Adipose tissue (tissue), 3 donors: ENCODE measurements around the gene KBTBD2. TPM values are rescaled to one million over a fixed set of nuclear protein-coding genes. Genes with fewer than 3 reads are reported as not detected.
"Not testable (repeated sequence)": the region's sequence is repeated elsewhere in the genome, so short reads cannot be mapped to it uniquely, and the experiment has no call there.

ENCODE experiments used
- H3K27ac ChIP-seq: one replicate; pipeline ENCODE4 v1.5.1; 2013; ENCODE audit warnings: low read depth, low read length
- WGBS, 3 donors: extraction: QIAGEN DNeasy Blood & Tissue Kit; methylation state at CpG; one replicate each; pipeline ENCODE4 v1.1.7; 2013; 5-methylcytosine and 5-hydroxymethylcytosine counted together
- polyA plus RNA-seq, 3 donors: library from polyadenylated mRNA; stranded (reverse); fragments of 200-250 nt; gene quantifications; one replicate each; pipeline ENCODE4 v1.2.3, GENCODE V29; 2013
- donor health status: healthy with polysubstance abuse.
- donor health status: Bipolar disorder and iron deficiency.
- donor health status: healthy.

The KBTBD2 gene
- polyA plus RNA-seq = 10 to 100 TPM in 2 of 3 donors, 1 to 10 TPM in 1; 6.8 to 26.9 (median 24.4) TPM

DNA sequence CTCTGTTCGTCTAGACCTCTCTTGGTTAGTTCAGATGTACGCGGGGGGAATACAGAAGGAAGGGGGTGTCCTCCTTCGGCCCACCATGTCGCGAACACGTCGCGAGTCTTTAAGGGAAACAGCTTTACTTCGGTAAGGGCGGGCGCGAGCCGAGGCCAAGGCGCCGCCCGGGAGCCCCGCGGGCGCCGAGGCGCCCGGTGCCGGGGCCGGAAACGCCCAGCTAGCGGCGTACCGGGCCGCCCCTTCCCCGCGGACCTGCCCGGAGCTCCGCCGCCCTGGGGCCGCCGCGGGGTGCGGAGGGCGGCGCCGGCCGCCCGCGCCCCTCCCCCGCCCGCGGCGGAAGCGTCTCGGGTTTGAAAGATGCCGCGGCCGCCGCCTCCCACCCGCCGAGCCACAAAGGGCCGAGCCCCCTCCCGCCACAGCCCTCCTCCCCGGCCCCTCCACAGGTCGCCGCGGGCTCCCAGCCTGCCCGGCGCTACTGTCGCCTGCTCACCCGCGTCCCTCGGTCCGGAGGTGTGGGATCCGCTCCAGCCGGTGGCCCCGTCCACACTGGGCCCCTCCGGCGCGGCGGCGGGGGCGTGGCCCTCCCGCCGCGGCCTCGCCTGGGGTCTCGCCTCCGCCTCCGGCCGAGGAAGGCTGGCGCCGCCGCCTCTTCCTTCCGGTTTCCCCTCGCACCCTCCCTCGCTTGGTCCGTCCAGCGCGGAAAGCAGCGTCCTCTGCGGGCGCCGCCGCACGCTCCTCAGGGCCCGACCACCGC, at the start of gene KBTBD2:
Gene KBTBD2, minus strand, starts transcription at position 718 of the 757 bp plus-strand sequence. CDS start 12,156 bp downstream, outside the sequence.
- peak within 1 kb of the TSS; percentile 95 for H3K27ac ChIP-seq
- WGBS, 3 donors = 0 to 1% (median 0%) methylated on average over 67 to 104 of the region's 104 CpGs

DNA sequence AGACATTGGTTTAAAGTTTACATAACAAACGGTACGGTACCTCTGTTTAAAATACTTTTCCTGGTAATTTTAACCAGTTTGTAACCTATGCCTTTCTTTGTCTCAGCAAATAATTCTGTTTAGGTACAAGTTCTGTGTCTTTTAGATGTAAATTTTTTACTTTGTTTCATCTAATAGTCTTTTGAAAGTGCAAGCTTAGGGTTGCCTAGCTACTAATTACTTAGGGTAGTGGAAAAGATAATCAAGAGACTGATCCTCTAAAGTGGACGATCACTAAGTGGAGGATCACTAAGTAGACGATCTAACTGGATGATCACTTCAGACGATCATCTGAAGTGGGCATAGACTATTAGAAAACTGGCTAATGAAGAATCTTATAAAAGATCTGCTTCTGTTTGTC, 49.6 kb upstream of the KBTBD2 start:
- 33 to 45% (median 43%) methylated on average over 5 of the region's 5 CpGs for WGBS, 3 donors
- H3K27ac ChIP-seq = no peak overlapping the region

DNA sequence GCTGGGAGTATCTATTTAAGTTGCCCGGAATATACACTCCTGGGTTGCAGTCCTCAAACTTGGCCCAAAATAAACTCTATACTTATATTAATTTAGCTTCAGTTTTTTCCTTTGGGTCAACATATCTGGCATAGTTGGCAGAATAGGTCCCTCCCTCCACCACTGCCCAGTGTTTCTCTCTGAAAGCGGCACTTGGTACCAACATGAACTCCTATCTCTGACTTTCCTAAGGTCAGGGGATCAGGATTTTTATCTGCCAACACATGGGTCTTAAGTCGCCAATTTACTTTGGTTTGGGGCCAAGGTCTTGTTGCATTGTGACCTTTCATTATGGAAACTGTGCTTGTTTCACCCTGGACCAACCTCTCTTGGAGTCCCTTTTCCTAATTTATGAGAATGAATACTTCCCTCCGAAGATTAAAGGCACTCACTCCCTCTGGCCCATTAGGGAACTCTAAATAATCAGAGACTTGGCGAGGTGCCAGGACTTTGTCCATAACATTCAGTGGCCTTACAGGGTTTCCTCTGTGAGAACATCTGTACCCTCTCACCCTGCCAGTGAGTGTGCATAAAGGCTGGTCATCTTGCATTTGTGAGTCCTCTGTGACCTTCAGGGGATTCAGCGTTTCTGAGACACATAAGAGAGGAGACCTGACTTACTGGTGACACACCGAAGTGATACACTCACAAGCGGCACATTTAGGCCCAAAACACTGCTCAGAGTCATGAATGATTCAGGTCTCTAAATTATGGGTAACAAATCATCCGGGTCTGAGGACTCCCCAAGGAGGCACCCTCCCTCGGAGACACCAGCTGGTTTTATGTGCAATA, 46.0 kb upstream of the KBTBD2 start:
- WGBS, 3 donors = 53 to 57% (median 55%) methylated on average over 10 of the region's 10 CpGs
- no peak overlapping the region for H3K27ac ChIP-seq

DNA sequence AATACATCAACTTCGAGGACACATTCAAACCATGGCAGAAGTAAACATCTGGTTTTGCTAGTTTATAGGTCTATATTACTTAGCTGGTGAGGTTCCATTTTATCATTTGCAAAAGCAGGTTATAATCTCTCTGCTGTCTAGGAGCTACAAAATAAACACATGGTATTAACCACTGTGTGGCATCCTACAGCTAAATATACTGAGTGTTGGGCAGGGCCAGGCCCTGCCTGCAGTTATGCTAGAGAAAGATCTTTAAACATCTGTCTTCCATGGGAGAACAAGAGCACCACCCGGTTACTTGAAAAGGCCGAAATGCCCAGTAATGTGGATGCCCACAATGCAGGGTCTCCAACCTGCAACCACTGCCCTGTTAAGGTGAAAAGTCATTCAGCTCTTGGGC, 45.1 kb upstream of the KBTBD2 start:
- no peak overlapping the region for H3K27ac ChIP-seq
- WGBS, 3 donors = 82 to 90% (median 85%) methylated on average over 3 of the region's 3 CpGs

DNA sequence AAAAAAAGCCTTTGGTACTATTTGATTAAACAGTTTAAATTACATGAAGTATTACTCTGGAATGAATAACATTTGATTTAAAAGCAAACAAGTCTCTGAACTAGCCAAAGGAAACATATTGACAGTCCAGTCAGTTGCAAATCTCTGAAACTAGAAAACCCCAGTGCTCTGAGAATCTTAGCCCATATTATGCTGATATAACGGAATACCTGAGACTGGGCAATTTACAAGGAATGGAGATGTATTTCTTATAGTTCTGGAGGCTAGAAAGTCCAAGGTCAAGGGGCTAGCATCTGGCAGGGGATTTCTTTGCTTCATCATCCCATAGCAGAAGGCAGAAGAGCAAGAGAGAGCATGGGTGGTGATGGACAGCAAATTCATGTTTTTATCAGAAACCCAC, 44.0 kb upstream of the KBTBD2 start:
- 84 to 94% (median 85%) methylated on average over 1 of the region's 1 CpG for WGBS, 3 donors

DNA sequence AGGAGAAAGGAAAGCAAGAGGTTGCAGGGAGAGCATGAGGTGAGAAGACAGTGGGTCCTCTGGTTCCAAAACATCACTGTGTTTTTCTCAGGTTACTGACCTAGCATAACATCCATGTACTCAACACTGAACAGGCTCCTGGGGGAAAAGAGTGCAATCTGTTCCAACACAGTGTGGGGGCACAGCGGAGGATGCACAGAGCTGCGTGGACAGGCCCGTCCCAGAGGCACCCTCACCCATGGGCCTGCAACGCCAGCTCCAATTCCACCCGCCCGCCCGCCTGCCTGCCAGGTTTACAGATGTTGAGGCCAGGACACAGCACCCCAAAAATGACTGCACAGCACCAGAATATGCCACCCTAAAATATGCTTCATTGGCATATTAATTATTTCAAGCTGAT, 38.8 kb upstream of the KBTBD2 start:
- 87 to 93% (median 90%) methylated on average over 7 of the region's 7 CpGs for WGBS, 3 donors
- no peak overlapping the region for H3K27ac ChIP-seq

More for the DNA sequence above, 44.0 kb upstream of the KBTBD2 start:
- no peak overlapping the region for H3K27ac ChIP-seq

DNA sequence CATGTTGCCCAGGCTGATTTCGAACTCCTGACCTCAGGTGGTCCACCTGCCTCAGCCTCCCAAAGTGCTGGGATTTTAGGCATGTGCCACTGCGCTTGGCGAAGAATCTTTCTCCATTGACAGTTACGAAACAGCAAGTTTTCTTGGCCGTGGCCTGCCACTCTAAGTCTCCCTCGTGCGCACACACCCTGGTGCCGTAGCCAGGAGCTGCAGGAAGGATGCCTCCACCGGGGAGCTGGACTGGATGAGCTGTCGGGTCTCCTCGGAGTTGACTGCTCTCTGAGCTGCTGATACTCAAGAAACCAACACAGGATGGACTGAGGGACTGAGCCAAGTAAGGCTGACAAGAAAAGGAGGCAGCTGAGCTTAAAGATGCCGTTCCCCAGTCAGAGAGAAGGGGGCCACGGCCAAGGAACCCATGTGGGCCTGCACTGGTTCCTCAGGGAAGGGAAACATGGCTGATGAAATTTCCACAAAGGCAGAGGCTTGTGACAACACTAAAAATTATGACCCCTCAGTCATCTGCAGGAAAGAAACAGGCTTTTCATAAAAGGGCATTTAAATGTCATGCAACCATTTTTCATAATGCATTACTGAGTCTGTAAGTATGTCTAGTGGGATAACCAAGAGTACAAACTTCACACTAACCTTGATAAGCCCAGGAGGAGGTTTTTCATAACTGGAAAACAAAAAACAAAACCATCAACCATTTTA, 38.0 kb upstream of the KBTBD2 start:
- H3K27ac ChIP-seq = no peak overlapping the region
- 72 to 93% (median 82%) methylated on average over 13 of the region's 13 CpGs for WGBS, 3 donors

DNA sequence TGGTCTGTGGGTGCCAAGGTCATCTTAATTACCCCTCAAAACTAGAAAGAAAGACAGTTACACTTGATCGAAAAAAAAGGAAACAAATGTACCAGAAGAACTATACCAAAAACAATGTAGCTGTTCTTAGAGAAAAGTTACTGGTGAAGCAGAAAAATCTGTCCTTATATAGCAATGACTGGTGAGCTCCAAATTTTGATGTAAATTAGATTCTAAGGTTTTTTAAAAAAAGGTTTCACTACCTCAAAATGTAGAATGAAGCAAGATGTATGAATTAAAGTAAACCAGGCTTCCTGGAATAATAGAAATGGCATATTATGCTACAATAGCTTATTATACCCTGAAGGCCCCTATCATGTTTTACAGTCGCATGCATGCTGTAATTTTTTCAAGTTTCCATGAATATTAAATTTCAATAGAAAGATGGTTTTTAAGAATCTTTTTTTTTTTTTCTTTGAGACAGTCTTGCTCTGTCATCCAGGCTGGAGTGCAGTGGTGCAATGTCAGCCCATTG, 37.3 kb upstream of the KBTBD2 start:
- WGBS, 3 donors = 88 to 93% (median 91%) methylated on average over 2 of the region's 2 CpGs
- no peak overlapping the region for H3K27ac ChIP-seq

DNA sequence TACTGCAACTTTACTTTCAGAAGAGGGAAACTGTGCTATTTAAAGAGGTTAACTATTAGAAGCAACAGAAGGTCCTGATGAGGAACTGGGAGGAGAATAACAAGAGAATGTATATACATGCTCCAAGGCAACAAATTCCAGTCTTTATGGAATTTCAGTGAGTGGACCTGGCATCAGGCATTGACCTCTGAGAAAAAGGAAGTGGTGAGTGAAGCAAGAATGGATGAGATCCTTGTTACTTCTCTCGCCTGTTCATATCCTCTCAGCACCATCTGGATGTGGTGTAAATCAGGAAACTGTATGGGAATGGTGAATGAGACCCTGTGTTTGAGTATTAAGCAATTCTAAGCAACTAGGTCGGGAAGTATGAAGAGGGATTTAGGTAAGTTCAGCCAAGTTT, 30.3 kb upstream of the KBTBD2 start:
- WGBS, 3 donors = 54 to 82% (median 63%) methylated on average over 2 of the region's 2 CpGs
- no peak overlapping the region for H3K27ac ChIP-seq

DNA sequence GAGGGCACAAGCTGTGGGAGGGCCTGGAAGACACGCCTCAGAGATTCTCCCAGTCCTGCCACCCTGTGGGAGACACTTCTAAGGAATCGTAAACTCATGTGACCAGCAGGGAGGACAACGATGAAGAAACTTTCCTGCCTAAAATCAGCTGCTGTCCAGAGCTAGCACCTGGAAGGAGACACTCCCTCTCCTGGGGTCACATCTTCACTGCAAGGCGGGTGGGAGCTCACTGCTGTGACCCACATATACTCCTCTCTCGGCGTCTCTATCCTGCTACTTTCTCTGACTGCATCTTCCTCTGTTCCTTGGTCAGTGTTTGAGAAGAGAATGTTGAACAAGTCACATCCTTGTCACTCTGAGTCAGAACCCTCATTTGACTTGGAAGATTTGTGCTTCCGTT, 25.4 kb upstream of the KBTBD2 start:
- not testable (repeated sequence) for H3K27ac ChIP-seq
- WGBS, 3 donors = 89 to 94% (median 91%) methylated on average over 5 to 6 of the region's 7 CpGs

DNA sequence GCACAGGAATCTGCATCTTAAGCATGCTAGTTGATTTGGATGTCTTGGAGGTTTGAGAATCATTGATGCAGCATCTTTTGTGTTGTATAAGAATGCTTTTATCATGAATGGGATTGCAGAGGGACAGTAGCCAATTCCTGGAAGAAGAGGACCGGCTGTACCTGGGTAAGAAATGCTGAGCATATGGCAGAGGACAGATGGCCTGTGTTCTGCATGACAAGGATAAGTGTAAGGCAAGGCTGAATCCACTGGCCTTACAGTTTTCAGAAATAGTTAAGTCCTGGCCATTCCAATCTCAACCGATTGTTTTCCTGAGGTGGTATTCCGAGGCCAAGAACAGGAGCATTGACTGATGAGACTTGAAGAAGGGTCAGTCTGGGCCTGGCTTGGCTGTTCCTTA, 24.4 kb upstream of the KBTBD2 start:
- no peak overlapping the region for H3K27ac ChIP-seq
- 82 to 94% (median 84%) methylated on average over 3 of the region's 3 CpGs for WGBS, 3 donors

DNA sequence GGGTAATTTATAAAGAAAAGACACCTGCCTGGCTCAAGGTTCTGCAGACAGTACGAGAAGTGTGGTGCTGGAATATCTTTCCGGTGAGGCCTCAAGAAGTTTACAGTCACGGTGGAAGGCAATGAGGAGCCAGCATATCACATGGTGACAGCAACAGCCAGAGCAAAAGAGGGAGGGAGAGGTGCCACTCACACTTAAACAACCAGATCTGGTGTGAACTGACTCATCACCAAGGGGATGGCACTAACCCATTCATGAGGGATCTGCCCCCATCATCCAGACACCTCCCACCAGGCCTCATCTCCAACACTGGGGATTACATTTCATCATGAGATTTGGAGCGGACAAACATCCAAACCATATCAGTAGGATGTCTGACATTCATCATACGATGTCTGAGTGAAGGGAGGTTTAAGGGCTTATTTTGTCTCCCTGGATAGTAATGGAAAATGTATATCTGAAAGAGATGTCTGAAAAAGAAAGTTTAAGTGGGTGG, 23.5 kb upstream of the KBTBD2 start:
- H3K27ac ChIP-seq = no peak overlapping the region
- WGBS, 3 donors = 93 to 99% (median 93%) methylated on average over 5 of the region's 5 CpGs

DNA sequence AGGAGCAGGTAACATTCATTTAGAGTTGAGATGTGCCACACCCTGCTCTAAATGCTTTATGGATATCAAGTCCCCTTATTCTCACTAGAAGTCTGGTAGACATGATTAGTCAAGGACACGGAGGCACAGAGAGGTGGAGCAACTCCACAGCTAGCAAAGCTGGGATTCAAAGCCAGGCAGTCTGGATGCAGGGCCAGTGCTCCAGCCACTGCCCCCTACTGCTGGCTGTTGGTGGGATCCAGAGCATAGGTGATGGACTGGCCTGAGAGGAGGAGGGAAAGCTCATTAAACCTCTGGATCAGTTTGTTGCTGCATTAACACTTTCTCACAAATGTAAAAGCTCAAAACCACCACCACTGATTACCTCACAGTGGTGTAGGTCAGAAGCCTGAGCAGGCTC, 22.6 kb upstream of the KBTBD2 start:
- WGBS, 3 donors = 67 to 94% (median 74%) methylated on average over 1 of the region's 1 CpG
- H3K27ac ChIP-seq = no peak overlapping the region

DNA sequence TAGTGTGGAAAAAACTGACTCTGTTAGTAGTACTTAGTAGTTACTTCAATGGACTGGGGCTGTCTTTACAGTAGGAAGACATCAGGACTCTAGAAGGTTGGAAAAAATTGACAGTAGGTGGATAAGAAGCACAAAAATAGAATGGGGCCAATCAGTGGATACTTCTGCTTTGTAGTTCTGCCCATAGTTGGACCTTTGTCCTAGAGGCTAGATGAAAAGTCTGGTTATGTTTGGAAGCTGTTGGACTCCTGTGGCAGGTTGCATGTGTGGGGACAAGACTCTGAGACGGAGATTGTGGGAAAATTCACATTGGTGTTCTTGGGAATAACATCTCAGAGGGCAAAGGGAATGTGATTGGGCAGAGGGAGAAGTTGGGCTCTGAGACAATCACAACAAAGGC, 18.6 kb upstream of the KBTBD2 start:
- WGBS, 3 donors = 59 to 90% (median 79%) methylated on average over 1 of the region's 1 CpG
- no peak overlapping the region for H3K27ac ChIP-seq

DNA sequence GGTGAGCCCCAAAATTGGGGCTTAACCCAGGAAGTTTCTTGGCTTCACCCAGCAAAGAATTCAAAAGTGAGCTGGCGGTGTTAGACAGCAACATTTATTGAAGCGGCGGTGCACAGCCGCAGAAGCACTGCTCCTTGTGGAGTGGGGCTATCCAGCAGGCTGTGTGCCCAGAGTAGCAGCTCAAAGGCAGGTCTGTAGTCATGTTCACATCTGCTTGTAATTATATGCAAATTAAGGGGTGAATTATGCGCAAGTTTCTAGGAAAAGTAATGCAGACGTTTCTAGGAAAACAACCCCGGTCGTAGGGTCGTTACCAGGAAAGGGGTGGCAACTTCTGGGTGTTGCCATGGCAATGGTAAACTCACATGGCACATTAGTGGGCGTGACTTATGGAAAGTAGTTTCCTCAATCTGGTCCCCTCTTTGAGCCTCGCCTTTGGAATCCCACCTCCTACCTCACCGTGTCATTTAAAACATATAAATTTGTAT, 13.7 kb upstream of the KBTBD2 start:
- H3K27ac ChIP-seq = no peak overlapping the region

DNA sequence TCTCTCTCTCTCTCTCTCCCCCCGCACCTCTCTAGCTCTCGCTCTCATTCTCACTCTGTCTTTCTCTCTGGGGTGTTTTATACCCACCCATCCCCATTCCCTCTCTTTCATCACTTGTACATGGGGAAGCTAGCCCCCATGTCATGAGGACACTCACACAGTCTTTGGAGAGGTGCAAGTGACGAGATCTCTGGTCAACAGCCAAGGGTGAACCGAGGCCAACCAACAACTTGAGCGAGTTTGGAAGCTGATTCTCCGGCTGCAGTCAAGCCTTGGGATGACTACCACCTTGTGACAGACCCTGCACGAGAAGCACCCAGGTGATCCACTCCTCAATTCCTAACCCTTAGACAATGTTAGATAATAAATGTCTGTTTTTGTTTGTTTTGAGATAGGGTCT, 10.1 kb upstream of the KBTBD2 start:
- WGBS, 3 donors = 85 to 93% (median 91%) methylated on average over 7 of the region's 7 CpGs
- H3K27ac ChIP-seq = no peak overlapping the region

More for the DNA sequence above, 13.7 kb upstream of the KBTBD2 start:
- WGBS, 3 donors = 9 to 14% (median 11%) methylated on average over 12 of the region's 12 CpGs

DNA sequence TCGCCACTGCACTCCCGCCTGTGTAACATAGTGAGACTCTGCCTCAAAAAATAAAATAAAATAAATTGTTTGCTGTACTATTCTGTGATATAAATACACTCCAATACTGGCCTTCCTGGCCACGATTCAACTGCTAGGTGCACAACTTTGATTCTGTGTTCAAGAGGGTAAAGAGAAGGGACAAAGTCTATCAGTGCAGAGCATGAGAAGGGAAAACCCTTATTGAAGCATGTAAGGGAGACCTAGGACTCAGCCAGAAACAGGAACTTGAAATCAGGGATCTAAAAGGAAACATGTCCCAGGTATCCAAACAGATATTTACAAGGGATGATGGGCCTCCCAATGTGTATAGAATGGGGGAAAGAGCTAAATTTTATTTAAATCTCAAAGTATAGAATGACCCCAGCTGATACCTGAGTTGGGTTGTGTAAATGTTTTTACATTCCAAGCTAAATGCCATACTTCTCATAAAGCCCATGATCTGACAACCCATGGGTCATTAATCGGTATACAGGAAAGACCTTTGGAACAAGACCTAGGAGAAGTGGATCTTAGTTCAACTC, 9.0 kb upstream of the KBTBD2 start:
- WGBS, 3 donors = 84 to 92% (median 91%) methylated on average over 4 of the region's 4 CpGs

DNA sequence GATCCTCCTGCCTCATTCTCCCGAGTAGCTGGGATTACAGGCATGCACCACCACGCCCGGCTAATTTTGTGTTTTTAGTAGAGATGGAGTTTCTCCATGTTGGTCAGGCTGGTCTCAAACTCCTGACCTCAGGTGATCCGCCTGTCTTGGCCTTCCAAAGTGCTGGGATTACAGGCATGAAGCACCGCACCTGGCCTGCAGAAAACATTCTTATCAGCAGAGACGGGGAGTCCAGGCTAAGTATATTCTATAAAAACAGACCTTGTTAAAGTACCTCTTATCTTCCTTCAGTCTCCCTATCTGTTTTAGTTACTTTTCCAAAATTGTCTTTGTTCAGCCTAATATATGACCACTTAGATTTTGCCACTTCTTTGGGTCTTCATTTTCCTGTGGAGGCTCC, 5.8 kb upstream of the KBTBD2 start:
- not testable (repeated sequence) for H3K27ac ChIP-seq
- 77 to 93% (median 89%) methylated on average over 6 of the region's 6 CpGs for WGBS, 3 donors

More for the DNA sequence above, 9.0 kb upstream of the KBTBD2 start:
- H3K27ac ChIP-seq = no peak overlapping the region
